IMR-90 (cell line): Measurements from ENCODE around the gene NEGR1. TPM values are rescaled to one million over a fixed set of nuclear protein-coding genes. Genes with fewer than 3 reads are reported as not detected.

Experiments used
- ATAC-seq: fragments of 200-7000 bp; cut with Tn5 transposase; 2 replicates; pipeline ENCODE4 v1.9.1; 2020; ENCODE audit warnings: low read depth, mild to moderate bottlenecking, moderate library complexity
- BruUV-seq: library from RNA; stranded (reverse); fragments of 400-500 nt; replicated peaks from 2 replicates; lab custom pipeline; 2021; lab: Mats Ljungman, UMichigan
- CTCF ChIA-PET: fragments of 300-600 bp; formaldehyde crosslinking; extraction: SDS; loops from one replicate; lab custom pipeline; 2021; ENCODE audit warnings: antibody characterized with exemption; lab: Yijun Ruan, JAX
- POLR2A ChIA-PET: fragments of 300-600 bp; sonication (Branson Sonifier 250); formaldehyde crosslinking; loops from one replicate; lab custom pipeline; 2022; ENCODE audit warnings: antibody characterized with exemption; ENCODE audit not compliant: unreplicated experiment; lab: Charles Lee
- DNase-seq: peaks from one replicate; pipeline ENCODE4 v3.0.0; 2013
- H2AFZ ChIP-seq: replicated peaks from 2 replicates; pipeline ENCODE3; 2013; ENCODE audit warnings: low read length, mild to moderate bottlenecking; ENCODE audit not compliant: poor library complexity
- H2AK5ac ChIP-seq: 2 replicates; pipeline ENCODE4 v1.6.1; 2013; ENCODE audit warnings: low read depth, low read length, inconsistent platforms
- H2AK9ac ChIP-seq: replicated peaks from 2 replicates; pipeline ENCODE3; 2013; ENCODE audit warnings: mild to moderate bottlenecking, low read depth, low read length, moderate library complexity; ENCODE audit not compliant: poor library complexity
- H2BK120ac ChIP-seq: 2 replicates; pipeline ENCODE4 v1.6.1; 2013; ENCODE audit warnings: low read depth, low read length, inconsistent platforms
- H2BK15ac ChIP-seq: 3 replicates; pipeline ENCODE4 v1.6.1; 2013; ENCODE audit warnings: low read depth, low read length, inconsistent platforms
- H2BK20ac ChIP-seq: 2 replicates; pipeline ENCODE4 v1.6.1; 2013; ENCODE audit warnings: low read depth, mild to moderate bottlenecking, inconsistent platforms, low read length, moderate library complexity
- H2BK5ac ChIP-seq: 2 replicates; pipeline ENCODE4 v1.6.1; 2013; ENCODE audit warnings: mild to moderate bottlenecking, low read depth, low read length, inconsistent platforms; ENCODE audit not compliant: poor library complexity, severe bottlenecking
- H3K14ac ChIP-seq: replicated peaks from 2 replicates; pipeline ENCODE4 v1.6.1; 2013; ENCODE audit warnings: low read depth, low read length, inconsistent platforms
- H3K18ac ChIP-seq: 2 replicates; pipeline ENCODE4 v1.6.1; 2013; ENCODE audit warnings: low read depth, low read length, control low read depth
- H3K23ac ChIP-seq: 2 replicates; pipeline ENCODE4 v1.6.1; 2013; ENCODE audit warnings: low read depth, low read length, inconsistent platforms
- H3K27ac ChIP-seq: 2 replicates; pipeline ENCODE4 v1.5.1; 2013; ENCODE audit warnings: mild to moderate bottlenecking, control low read depth, low read length; ENCODE audit not compliant: insufficient read depth
- H3K27me3 ChIP-seq: 2 replicates; pipeline ENCODE4 v1.6.1; 2013; ENCODE audit warnings: low read length; ENCODE audit not compliant: control insufficient read depth, insufficient read depth
- H3K36me3 ChIP-seq: 2 replicates; pipeline ENCODE4 v1.6.1; 2013; ENCODE audit warnings: low read length, mixed read lengths; ENCODE audit not compliant: control insufficient read depth, insufficient read depth
- H3K4ac ChIP-seq: 2 replicates; pipeline ENCODE4 v1.6.1; 2013; ENCODE audit warnings: low read depth, low read length, inconsistent platforms
- H3K4me1 ChIP-seq: 2 replicates; pipeline ENCODE4 v1.6.1; 2013; ENCODE audit warnings: low read length, mixed read lengths; ENCODE audit not compliant: control insufficient read depth, insufficient read depth
- H3K4me2 ChIP-seq: 2 replicates; pipeline ENCODE4 v1.6.1; 2013; ENCODE audit warnings: low read depth, mild to moderate bottlenecking, control low read depth, low read length, moderate library complexity
- H3K4me3 ChIP-seq: 2 replicates; pipeline ENCODE4 v1.5.1; 2013; ENCODE audit warnings: low read depth, mild to moderate bottlenecking, control low read depth, low read length, moderate library complexity; ENCODE audit not compliant: insufficient read depth
- H3K56ac ChIP-seq: 2 replicates; pipeline ENCODE4 v1.6.1; 2013; ENCODE audit warnings: low read length, inconsistent platforms; ENCODE audit not compliant: insufficient read depth; ENCODE audit errors: extremely low read depth
- H3K79me1 ChIP-seq, 2 experiments: 2 replicates each; pipeline ENCODE4 v1.6.1; 2013; ENCODE audit warnings: low read length in 2 of 2, inconsistent platforms in 1 of 2, low read depth in 1 of 2
- H3K9ac ChIP-seq: 2 replicates; pipeline ENCODE4 v1.6.1; 2013; ENCODE audit warnings: low read depth, low read length, control low read depth
- H3K9me1 ChIP-seq: 2 replicates; pipeline ENCODE4 v1.6.1; 2013; ENCODE audit warnings: low read length, inconsistent platforms; ENCODE audit not compliant: insufficient read depth
- H3K9me3 ChIP-seq: 2 replicates; pipeline ENCODE4 v1.6.1; 2013; ENCODE audit warnings: low read length; ENCODE audit not compliant: control insufficient read depth, insufficient read depth
- H4K20me1 ChIP-seq: 2 replicates; pipeline ENCODE4 v1.6.1; 2013; ENCODE audit warnings: low read length, inconsistent platforms; ENCODE audit not compliant: insufficient read depth
- H4K5ac ChIP-seq: 2 replicates; pipeline ENCODE4 v1.6.1; 2013; ENCODE audit warnings: mild to moderate bottlenecking, low read depth, low read length, control low read depth
- H4K8ac ChIP-seq, 2 experiments: 2 replicates each; pipeline ENCODE4 v1.6.1; 2013; ENCODE audit warnings: low read depth in 2 of 2, low read length in 2 of 2, control low read depth in 1 of 2, inconsistent platforms in 1 of 2
- H4K91ac ChIP-seq: 2 replicates; pipeline ENCODE4 v1.6.1; 2013; ENCODE audit warnings: low read depth, low read length, inconsistent platforms; ENCODE audit not compliant: insufficient read depth
- CEBPB ChIP-seq: IDR thresholded peaks from 2 replicates; pipeline ENCODE4 v1.6.1; 2012; ENCODE audit warnings: low read depth, low read length, improper control_type of control experiment
- RFX5 ChIP-seq: IDR thresholded peaks from 2 replicates; pipeline ENCODE4 v1.8.0; 2012; ENCODE audit warnings: low read depth, mild to moderate bottlenecking, low read length, moderate library complexity
- SMC3 ChIP-seq: fragments of 150-350 bp; IDR thresholded peaks from 2 replicates; pipeline ENCODE4 v1.6.1; 2016; ENCODE audit warnings: low read depth, mild to moderate bottlenecking, antibody characterized with exemption, low read length, moderate library complexity
- WGBS, 2 experiments: methylation state at CpG; one replicate each; pipeline versions ENCODE4 v1.1.5 to v1.1.7; 2013; ENCODE audit warnings: missing lambda C conversion rate in 2 of 2; ENCODE audit not compliant: insufficient read length in 1 of 2; ENCODE audit errors: extremely low coverage in 2 of 2; 5-methylcytosine and 5-hydroxymethylcytosine counted together
- dilution Hi-C: fragments of 300-500 bp; cut with HindIII; formaldehyde crosslinking; loops from one replicate; pipeline ENCODE4 v1.14.3; 2018; ENCODE audit warnings: low sequenced_read_pairs; ENCODE audit not compliant: unreplicated experiment
- in situ Hi-C: fragments of 300-500 bp; cut with MboI; formaldehyde crosslinking; loops from 3 replicates; pipeline ENCODE4 v1.14.3; 2019; ENCODE audit warnings: low sequenced_read_pairs, inconsistent platforms, mixed read lengths
- intact Hi-C: fragments of 100-400 bp; cut with micrococcal nuclease; formaldehyde crosslinking; loops from 2 replicates; pipeline ENCODE4 v1.10.0; 2022
- polyA plus RNA-seq, 3 experiments: library from polyadenylated mRNA; depleted of rRNA; stranded (reverse); fragments of >200 nt; gene quantifications; 2 replicates each; pipeline ENCODE4 v1.2.3, GENCODE V29; 2012; ENCODE audit warnings: low replicate concordance in 1 of 3
- total RNA-seq: library from RNA; depleted of rRNA; stranded (reverse); fragments of >200 nt; gene quantifications from 2 replicates; pipeline ENCODE4 v1.2.3, GENCODE V29; 2012
- TF ChIP-seq, protein P1 (sequence below): fragments of 150-350 bp; IDR thresholded peaks from 2 replicates; pipeline ENCODE4 v1.6.1; 2016; ENCODE audit warnings: low read depth, mild to moderate bottlenecking, low read length, moderate library complexity, borderline replicate concordance

Gene NEGR1
- total and polyA plus RNA-seq, 2 of the 4 experiments (the other 2 are of a cell fraction): 5.1 to 9.1 TPM

DNA sequence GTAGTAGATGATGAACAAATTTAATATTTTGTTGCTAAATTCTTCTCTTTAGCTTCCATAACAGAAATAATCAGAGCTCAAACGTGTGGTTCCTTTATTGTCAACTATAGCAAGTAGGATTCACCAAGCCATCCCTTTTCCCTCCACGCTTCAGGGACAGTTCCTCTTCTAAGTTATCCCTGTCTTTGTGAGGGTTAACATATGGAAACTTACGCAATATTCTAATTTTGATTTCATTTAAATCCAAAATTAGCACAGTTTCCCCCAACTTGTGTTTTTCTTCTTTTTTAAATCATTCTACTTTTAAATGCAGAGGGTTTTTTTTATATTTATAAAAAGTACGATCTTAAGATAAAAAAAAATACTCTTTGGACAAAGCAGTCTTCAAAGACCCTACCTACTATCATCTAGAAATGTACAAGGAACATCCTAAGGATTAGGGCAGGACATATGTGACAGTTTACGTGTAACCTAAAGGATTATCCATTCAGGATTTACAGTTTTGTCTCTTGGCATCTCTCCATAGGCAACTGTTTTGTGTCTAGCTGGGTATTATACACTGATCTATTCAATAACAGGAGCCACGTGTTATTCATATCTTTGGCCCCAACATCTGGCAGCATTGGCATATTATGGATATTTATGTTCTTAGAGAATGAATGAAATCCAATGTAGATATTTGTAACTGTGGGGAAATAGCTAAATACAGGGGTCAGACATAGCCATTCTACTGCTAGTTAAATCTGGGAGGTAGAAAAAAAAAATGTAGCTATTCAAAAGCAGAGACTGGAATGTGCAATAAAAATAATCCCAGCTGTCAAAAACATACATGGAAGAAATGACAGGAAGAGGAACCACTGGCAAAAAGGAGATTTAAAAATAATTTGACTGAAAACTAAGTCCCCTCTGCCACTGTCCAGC, 272.9 kb downstream of the NEGR1 start:
- Histone ChIP-seq H2BK15ac (no peak overlapping the region), H3K14ac (no peak overlapping the region), H3K27ac (no peak overlapping the region), H3K4ac (no peak overlapping the region), H2BK20ac (no peak overlapping the region), H4K5ac (no peak overlapping the region), H2AK9ac (no peak overlapping the region), H3K27me3 (no peaks in the 10 kb centered on the region), H2BK5ac (no peak overlapping the region), H3K4me1 (peaks cover 3% of the 10 kb centered on the region; the same call in 1 of the 2 replicates), H3K56ac (no peak overlapping the region), H2BK120ac (no peak overlapping the region), H4K20me1 (no peaks in the 10 kb centered on the region), H3K18ac (no peak overlapping the region), H4K8ac (no peak overlapping the region), H2AK5ac (no peak overlapping the region), H3K4me2 (no peak overlapping the region), H3K9me1 (no peaks in the 10 kb centered on the region; the same call in 1 of the 2 replicates), H3K79me1 (no peaks in the 10 kb centered on the region; a peak in 1 of 4 replicates), H3K4me3 (no peak overlapping the region), H3K23ac (no peak overlapping the region), H3K9ac (no peak overlapping the region), H3K36me3 (no peaks in the 10 kb centered on the region), H2AFZ (no peak overlapping the region), H3K9me3 (no peaks in the 10 kb centered on the region), H4K91ac (no peak overlapping the region)
- intact Hi-C loops (no loop called here), dilution Hi-C loops (no loop called here), in situ Hi-C loops (no loop called here)
- DNase-seq (no peak), ATAC-seq (no peak)
- ChIA-PET CTCF (interaction anchor here (0.6 kb wide), 1 partner anchor 14 kb away, joined by 3 read pairs; no protein-coding TSS in a partner anchor), POLR2A (no interaction called here)
- no peak for TF ChIP-seq SMC3
- TF ChIP-seq CEBPB: peak; percentile 69; the same call in 1 of the 2 replicates
- TF ChIP-seq, protein P1, sequence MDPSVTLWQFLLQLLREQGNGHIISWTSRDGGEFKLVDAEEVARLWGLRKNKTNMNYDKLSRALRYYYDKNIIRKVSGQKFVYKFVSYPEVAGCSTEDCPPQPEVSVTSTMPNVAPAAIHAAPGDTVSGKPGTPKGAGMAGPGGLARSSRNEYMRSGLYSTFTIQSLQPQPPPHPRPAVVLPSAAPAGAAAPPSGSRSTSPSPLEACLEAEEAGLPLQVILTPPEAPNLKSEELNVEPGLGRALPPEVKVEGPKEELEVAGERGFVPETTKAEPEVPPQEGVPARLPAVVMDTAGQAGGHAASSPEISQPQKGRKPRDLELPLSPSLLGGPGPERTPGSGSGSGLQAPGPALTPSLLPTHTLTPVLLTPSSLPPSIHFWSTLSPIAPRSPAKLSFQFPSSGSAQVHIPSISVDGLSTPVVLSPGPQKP: no peak
- no peak for TF ChIP-seq RFX5
- WGBS, 2 experiments: no CpG with 5 or more reads among the region's 6 CpGs
- no TSS peak for BruUV-seq
